Endometrial microvascular endothelial cells (primary cell): Measurements from ENCODE around the gene CHD3. TPM values are rescaled to one million over a fixed set of nuclear protein-coding genes. Genes with fewer than 3 reads are reported as not detected.

Source experiments
- in situ Hi-C: cut with HindIII; loops from 2 replicates; pipeline ENCODE4 v1.10.0; 2017; ENCODE audit warnings: low sequenced_read_pairs, low pct_unique_long_range_greater_than_20kb; ENCODE audit errors: inconsistent ontology term
- total RNA-seq: library from RNA; depleted of rRNA; stranded (reverse); fragments of >200 nt; gene quantifications from one replicate; pipeline ENCODE4 v1.2.3, GENCODE V29; 2015; ENCODE audit errors: inconsistent ontology term

Gene CHD3
- 46.3 TPM for total RNA-seq

DNA sequence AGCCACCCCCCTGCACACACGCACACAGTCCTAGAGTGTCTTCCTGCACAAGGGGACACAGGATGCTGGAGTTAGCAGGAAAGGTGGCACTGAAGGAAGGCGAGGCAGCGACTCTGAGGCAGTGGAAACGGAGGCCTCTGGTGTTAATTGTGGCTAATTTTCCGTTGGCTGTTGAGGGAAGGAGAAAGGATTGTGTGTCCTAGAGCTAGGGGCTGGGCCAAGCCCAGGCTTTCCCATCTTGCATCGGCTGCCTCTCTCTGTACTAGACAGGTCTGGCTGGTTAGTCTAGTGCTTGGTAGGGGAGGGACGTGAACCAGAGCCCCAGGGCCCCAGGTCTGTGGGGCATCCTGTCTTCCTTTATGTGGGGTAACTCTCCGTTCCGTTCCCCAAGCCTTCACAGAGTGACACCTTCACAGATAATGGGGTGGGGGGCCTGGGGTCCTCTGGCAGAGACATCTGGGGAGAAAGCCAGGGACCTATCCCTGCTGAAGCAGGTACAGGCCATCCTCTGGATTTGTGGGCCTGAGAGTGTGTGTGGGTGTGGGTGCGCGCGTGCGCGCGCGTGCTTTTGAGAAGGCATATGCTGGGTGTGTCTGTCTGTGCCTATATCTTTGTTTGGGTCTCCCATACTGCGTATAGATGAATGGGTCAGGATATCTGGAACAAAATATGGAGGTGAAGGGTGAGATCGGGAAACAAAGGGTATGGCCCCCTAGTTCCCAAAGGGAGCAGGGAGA is at the start of gene CHD3:
TSS of gene CHD3 (plus strand) at position 606 of the 737 bp plus-strand sequence. CDS start 212 bp downstream, outside the sequence.
- in situ Hi-C loops, result no loop called here

DNA sequence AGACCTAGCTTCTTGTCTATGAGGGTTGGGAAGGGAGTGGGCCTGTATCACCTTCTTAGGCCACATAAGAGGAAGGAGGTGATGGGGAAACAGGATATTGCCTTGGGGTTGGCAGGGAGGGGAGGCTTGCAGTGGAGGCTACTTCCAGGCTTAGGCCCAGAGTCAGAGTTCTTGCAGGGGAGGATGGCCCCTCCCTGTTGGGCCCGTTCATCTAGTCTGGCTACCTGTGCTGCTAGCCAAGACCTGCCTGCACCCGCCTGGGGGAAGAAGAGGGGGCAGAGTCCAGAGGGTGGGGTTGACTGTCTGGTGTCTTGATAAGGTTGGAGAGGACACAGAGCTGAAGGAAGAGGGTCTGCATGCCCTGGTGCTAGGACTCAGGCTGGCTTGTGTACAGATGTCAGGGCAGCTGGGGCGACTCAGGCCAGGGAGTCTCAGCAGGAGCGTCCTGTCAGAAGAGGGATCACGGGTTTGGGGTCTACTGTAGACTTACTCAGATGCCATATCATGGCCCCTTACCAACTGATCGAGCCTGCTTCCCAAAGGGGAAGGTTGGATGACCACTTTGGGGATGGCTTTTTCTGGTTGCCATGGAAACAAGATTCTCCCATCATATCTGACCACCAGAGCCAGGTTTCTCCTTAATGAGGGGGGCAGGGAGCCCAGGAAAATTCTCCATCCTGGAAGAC is 49.3 kb upstream of the CHD3 start:
- in situ Hi-C loops, result no loop called here

DNA sequence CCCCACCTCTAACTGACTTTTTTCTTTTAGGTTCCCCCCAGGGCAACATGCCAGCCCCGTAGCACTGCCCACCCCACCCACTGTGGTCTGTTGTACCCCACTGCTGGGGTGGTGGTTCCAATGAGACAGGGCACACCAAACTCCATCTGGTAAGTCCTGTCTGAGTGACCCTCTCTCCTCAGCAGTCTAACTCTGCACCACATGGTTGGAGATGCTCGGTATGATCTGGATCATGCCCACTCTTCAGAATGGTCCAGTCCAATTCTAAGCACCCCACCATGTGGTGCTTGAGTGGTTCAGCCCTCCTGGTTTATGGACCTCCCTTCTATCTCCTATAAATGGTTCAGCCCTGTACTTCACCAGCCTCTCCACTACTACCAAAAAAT is 48.7 kb upstream of the CHD3 start:
- in situ Hi-C loops, result no loop called here

DNA sequence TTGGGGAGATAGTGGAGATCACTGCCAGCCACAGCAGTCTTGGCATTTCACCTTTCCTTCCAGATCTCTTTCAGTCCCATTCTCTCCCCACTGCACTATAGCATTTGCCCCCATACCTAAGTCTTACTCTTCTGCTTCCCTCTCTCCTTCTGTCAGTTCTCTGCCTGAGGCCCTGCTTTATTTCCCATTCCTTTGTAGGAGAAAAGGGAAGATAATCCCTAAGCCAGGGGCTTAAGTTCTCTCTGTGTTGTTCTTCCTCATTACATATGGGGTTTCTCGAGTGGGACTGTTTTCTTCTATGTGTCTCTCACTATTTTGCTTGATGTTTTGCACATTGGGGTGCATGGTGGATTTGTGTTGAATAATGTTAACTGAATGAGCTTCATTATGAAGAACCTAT is 48.1 kb upstream of the CHD3 start:
- in situ Hi-C loops, result no loop called here

DNA sequence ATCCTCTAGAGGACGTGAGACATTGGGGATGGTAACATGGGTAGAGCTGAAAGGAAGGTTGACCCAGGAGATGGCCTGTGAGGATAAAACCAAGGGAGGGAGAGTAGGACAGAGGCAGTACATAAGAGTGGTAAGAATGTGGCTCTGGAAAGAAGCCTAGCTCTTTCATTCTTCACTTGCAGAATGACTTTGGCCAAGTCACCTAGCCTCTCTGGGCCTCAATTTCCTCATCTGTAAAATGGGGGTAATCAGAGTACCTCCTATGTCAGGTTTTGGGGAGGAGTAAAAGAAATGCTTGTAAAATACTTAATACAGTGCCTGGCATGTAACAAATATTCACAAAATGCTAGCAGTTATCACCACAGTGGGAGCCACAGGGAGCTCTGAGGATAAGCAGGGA is 47.7 kb upstream of the CHD3 start:
- in situ Hi-C loops, result no loop called here

DNA sequence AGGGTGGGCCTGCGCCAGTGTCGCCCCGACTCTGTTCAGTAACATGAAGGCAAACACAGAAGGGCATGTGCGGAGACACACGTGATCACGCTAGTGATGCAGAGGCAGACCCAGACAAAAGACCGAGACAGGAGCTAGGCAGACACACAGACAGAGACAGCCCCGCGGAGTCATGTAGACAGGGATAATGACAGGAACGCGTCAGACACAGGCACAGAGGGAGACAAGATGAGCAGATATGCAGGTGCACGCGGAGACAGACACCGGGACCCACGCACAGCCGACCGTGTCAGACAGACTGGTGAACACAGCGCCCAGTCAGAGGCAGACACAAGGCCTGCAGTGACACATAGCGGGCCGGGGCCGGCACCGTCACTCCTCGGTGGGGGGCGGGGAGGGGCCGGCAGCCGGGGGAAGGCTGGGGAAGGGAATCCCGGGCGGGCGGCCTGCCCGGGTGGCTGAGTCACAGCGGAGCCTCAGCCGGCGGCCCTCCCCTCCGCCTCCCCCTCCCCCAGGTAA is 47.1 kb upstream of the CHD3 start:
- in situ Hi-C loops, result no loop called here

DNA sequence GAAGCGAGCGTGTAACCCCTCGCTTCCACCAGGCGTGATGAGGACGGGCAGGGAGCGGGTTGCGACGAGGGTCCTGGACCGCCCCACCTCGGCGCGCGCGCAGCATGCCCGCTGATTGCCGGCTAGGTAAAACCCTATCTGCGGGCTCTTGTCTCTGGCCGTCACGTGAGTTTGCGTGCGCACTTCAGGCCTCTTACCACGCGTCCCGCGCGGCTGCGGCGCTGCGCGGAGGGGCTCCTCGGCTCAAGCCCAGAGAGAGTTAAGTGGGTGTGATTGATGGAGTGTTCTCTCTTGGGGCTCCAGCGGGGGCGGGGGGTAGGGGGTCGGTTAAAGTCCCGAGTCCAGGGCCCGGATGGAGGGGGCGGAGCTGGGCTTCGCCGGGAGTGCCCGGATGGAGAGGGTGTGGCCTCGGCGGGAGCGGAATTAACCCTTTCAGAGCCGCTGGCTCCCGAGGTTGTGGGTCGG is 46.6 kb upstream of the CHD3 start:
- in situ Hi-C loops, result no loop called here

DNA sequence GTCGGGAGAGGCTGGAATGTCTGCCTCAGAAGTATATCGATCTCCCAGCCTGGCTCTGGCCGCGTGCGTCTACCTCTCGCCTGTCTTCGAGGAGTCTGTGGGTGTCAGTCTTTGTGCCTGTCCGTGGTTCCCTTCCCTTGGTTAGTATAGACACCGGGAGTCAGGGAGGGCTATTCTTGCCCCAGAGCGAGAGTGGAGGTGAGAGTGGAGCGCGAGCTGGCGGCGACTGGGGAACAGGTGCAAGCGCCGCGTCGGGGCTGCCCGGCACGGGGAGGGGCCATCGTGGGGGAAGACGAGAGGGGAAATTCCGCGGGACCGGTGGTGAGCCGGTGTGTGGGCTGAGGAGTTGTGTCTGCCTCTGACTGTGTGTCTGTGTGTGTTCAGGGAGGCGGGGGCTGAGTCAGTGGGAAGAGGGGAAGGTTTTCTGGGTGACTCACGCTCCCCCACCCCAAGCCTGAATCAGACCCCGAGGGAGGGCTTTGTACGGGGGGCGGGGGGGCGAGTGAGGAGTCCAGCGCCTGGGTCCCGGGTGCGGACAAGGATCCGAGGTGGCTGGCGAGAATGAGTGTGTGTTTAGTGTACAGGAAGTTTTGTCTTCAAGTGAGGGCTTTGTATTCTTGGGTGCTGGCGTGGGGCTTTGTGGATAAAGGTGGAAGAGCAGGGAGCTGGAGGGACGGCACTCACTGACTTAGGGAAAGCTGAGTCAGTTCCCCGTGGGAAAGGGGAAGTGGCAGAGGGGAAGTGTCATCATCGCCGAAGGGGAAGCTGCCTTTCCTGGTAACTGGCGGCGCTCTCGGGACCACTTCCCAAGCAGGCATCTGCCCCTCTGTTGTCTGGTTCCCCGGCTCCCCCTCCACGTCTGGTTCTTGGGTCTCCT is 46.0 kb upstream of the CHD3 start:
- in situ Hi-C loops, result no loop called here

DNA sequence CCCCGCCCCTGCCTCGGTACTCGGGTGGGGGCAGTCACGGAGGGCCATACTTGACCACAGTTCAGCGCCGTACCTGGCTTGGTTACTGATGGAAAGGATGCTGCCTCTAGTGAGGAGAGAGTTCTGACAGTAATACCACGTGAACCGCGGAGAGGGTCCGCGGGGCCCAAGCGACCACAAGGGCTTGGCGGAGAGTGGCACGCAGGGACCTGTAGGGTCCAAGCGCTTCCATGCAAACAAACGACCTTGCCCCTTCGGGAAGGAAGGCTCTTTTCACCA is 45.4 kb upstream of the CHD3 start:
- in situ Hi-C loops, result no loop called here

DNA sequence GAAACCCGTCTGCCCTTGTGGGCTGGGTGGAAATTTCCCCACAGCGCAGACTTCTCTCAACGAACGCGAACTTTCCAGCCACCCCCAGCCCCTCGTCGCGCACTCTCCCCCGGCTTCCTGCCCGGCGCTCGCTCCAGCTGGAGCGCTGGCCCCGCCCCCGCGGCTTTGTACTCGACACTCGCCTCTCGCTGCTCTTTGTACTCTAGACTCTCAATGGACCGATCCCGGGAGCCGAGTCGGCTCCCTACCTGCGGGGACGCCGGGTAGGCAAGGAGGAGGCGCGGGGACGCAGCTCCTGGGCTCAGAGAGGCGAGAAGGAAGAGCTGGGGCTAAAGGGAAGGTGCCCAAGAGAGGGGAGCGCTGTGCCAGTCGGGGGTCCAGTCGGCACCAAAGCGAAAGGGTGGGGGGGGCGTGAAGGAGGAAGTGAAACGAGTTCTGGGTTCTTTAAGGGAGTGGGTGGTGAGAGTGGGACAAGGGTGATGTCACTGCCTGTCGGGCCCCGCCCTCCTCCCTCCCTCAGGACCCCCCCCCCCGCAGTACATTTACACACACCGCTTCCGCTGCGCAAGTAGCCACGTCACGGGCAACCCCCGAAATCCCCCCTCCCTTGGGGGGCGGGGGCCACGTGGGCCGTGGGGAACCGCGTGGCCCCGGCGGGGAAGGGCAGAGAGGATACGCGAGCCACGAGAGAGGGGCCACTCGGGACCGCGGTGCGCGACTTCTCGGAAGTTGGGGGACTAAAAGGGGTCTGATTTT is 44.9 kb upstream of the CHD3 start:
- in situ Hi-C loops, result no loop called here

DNA sequence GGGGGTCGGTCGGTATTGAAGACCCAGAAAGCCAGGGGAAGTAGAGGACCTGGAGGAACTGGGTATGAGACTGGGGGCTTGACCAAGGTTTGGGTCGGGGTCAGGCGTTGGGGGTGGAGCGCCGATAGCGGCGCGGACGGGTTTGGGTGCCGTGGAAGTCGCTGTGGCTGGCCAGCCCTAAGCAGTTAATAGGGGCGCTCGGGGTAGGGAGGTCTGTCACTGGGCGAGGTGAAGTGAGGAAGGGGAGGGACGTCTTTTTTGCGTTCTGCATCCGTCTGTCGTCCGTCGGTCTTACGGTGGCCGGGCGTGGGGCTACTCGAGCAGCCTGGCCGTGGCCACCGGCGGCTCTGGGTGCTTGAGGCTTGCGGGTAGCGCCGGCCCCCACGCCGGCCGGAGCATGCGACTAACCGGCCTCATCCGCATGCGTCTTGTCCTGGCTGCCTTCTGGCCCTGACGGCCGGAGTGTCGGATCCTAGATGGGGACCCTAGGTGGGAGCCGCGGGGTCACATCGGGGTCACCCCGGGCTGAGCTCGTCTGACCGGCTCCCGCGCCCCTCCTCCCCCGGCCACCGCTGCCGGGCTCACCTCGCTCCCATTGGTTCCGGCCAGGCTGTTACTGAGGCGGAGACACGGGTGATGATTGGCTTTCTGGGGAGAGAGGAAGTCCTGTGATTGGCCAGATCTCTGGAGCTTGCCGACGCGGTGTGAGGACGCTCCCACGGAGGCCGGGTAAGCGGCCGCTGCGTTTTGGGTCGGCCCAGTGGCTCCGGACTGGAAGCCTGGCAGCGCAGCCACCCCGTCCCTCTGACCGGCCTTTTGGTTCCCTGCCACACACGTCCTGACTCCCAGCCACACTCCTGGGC is 44.1 kb upstream of the CHD3 start:
- in situ Hi-C loops, result no loop called here

DNA sequence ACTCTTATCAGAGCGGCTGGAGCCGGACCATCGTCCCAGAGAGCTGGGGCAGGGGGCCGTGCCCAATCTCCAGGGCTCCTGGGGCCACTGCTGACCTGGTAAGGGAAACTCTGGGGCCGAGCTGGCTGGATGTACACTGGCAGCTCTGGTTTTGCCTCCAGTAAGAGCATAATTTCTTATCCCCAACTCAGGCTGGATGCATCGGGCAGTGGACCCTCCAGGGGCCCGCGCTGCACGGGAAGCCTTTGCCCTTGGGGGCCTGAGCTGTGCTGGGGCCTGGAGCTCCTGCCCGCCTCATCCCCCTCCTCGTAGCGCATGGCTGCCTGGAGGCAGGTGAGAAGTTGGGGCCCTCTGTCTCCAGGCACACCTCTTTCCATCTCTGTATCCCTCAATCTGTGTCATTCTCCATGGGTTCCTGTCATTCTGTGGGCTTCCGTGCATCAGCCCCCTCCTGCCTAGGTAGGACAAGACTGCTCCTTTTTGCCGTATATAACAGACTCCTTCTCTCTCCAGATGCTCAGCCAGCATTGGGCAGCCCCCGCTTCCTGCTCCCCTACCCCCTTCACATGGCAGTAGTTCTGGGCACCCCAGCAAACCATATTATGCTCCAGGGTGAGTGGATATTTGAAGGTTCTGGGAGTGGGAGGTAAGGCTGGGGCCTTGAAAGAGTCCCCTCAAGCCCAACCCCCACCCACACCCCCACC is 43.1 kb upstream of the CHD3 start:
- in situ Hi-C loops, result no loop called here

DNA sequence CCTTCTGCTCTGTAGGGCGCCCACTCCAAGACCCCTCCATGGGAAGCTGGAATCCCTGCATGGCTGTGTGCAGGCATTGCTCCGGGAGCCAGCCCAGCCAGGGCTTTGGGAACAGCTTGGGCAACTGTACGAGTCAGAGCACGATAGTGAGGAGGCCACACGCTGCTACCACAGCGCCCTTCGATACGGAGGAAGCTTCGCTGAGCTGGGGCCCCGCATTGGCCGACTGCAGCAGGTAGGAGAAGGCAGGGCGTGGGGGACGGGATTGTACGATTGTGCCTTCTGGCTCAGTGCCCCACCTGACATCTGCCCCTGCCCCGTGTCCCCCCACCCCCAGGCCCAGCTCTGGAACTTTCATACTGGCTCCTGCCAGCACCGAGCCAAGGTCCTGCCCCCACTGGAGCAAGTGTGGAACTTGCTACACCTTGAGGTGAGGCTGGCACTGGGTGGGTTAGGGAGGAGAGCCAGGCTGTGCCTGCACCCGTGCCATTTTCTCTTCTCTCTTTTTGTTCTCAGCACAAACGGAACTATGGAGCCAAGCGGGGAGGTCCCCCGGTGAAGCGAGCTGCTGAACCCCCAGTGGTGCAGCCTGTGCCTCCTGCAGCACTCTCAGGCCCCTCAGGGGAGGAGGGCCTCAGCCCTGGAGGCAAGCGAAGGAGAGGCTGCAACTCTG is 42.4 kb upstream of the CHD3 start:
- in situ Hi-C loops, result no loop called here

DNA sequence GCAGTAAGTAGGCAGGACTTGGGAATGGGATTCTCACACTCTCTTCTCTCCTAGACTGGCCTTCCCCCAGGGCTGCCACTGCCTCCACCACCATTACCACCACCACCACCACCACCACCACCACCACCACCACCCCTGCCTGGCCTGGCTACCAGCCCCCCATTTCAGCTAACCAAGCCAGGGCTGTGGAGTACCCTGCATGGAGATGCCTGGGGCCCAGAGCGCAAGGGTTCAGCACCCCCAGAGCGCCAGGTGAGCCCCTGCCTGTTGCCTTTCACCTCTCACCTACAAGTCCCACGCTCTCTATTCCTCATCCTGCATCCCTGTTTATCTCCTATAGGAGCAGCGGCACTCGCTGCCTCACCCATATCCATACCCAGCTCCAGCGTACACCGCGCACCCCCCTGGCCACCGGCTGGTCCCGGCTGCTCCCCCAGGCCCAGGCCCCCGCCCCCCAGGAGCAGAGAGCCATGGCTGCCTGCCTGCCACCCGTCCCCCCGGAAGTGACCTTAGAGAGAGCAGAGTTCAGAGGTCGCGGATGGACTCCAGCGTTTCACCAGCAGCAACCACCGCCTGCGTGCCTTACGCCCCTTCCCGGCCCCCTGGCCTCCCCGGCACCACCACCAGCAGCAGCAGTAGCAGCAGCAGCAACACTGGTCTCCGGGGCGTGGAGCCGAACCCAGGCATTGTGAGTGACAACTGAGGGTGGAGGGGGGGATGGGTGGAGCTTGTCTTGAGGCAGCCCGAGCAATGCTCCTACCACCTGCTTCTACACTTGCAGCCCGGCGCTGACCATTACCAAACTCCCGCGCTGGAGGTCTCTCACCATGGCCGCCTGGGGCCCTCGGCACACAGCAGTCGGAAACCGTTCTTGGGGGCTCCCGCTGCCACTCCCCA is 41.6 kb upstream of the CHD3 start:
- in situ Hi-C loops, result no loop called here

DNA sequence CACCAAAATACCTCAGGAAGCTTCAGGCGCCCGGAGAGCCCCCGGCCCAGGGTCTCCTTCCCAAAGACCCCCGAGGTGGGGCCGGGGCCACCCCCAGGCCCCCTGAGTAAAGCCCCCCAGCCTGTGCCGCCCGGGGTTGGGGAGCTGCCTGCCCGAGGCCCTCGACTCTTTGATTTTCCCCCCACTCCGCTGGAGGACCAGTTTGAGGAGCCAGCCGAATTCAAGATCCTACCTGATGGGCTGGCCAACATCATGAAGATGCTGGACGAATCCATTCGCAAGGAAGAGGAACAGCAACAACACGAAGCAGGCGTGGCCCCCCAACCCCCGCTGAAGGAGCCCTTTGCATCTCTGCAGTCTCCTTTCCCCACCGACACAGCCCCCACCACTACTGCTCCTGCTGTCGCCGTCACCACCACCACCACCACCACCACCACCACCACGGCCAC is 40.4 kb upstream of the CHD3 start:
- in situ Hi-C loops, result no loop called here

DNA sequence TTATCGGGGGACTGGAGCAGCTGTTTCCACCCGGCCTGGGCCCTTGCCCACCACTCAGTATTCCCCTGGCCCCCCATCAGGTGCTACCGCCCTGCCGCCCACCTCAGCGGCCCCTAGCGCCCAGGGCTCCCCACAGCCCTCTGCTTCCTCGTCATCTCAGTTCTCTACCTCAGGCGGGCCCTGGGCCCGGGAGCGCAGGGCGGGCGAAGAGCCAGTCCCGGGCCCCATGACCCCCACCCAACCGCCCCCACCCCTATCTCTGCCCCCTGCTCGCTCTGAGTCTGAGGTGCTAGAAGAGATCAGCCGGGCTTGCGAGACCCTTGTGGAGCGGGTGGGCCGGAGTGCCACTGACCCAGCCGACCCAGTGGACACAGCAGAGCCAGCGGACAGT is 39.9 kb upstream of the CHD3 start:
- in situ Hi-C loops, result no loop called here
